Kidney epithelial cell (primary cell): ENCODE data around the gene PHPT1. TPM values are rescaled to one million over a fixed set of nuclear protein-coding genes. Genes with fewer than 3 reads are reported as not detected.

Experiments
- DNase-seq: peaks from one replicate; pipeline ENCODE4 v3.0.0-alpha.2; 2010; ENCODE audit warnings: low read depth
- H3K27me3 ChIP-seq: 2 replicates; pipeline ENCODE4 v1.6.0; 2011; ENCODE audit warnings: low read length; ENCODE audit not compliant: control insufficient read depth, insufficient read depth
- H3K36me3 ChIP-seq: 2 replicates; pipeline ENCODE4 v1.5.1; 2011; ENCODE audit warnings: low read length; ENCODE audit not compliant: control insufficient read depth, insufficient read depth
- H3K4me3 ChIP-seq: 2 replicates; pipeline ENCODE4 v1.5.1; 2011; ENCODE audit warnings: low read depth, mild to moderate bottlenecking, control low read depth, low read length
- total RNA-seq: library from RNA; depleted of rRNA; stranded (reverse); fragments of >200 nt; gene quantifications from 2 replicates; pipeline ENCODE4 v1.2.3, GENCODE V29; 2015
- TF ChIP-seq, protein P1 (sequence below): IDR thresholded peaks from 2 replicates; pipeline ENCODE4 v1.5.1; 2011; ENCODE audit warnings: mild to moderate bottlenecking, moderate library complexity, low read length, control low read depth, inconsistent platforms; ENCODE audit not compliant: insufficient read depth, poor library complexity, severe bottlenecking

Gene PHPT1
- total RNA-seq, 1 donor from 2014 or later: 129 TPM

DNA sequence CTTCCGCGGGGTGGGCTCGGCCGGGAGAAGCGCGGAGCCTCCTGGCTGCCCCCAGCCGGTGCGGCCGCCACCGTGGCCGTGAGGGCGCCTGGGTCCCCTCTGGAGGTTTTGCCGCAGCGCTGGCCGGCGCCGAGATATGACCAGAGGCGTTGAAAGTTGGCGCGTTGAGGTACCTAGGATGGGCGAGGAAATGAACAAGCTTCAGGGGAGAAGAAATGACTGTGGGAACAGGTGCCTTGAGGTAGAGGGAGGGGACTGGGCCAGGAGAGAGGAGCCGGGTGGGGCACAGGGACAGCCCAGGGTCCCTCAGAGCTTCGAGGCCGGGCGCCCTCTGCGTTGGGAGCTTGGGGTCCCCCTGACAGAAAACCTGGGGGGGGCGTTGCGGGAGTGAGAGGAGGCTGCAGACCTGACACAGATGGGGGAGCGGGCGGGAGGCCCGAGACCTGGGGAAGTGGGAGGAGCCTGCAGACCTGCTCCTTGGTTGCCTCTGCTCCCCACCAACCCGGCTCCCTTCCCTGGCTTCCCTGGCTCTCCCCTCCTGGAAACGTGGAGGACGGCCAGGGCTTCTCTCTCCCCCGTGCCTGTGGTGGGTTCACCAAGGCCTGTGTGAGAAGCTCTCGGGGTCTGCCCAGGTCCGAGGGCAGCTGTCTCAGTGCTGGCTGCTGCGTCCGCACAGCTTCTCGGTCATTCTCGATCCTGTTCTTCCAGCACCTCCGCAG, 27.2 kb upstream of the PHPT1 start:
- TF ChIP-seq, protein P1, sequence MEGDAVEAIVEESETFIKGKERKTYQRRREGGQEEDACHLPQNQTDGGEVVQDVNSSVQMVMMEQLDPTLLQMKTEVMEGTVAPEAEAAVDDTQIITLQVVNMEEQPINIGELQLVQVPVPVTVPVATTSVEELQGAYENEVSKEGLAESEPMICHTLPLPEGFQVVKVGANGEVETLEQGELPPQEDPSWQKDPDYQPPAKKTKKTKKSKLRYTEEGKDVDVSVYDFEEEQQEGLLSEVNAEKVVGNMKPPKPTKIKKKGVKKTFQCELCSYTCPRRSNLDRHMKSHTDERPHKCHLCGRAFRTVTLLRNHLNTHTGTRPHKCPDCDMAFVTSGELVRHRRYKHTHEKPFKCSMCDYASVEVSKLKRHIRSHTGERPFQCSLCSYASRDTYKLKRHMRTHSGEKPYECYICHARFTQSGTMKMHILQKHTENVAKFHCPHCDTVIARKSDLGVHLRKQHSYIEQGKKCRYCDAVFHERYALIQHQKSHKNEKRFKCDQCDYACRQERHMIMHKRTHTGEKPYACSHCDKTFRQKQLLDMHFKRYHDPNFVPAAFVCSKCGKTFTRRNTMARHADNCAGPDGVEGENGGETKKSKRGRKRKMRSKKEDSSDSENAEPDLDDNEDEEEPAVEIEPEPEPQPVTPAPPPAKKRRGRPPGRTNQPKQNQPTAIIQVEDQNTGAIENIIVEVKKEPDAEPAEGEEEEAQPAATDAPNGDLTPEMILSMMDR: no peak
- Histone ChIP-seq H3K4me3 (peak overlapping the region; percentile 18), H3K27me3 (no peaks in the 10 kb centered on the region), H3K36me3 (no peaks in the 10 kb centered on the region)
- no peak for DNase-seq

DNA sequence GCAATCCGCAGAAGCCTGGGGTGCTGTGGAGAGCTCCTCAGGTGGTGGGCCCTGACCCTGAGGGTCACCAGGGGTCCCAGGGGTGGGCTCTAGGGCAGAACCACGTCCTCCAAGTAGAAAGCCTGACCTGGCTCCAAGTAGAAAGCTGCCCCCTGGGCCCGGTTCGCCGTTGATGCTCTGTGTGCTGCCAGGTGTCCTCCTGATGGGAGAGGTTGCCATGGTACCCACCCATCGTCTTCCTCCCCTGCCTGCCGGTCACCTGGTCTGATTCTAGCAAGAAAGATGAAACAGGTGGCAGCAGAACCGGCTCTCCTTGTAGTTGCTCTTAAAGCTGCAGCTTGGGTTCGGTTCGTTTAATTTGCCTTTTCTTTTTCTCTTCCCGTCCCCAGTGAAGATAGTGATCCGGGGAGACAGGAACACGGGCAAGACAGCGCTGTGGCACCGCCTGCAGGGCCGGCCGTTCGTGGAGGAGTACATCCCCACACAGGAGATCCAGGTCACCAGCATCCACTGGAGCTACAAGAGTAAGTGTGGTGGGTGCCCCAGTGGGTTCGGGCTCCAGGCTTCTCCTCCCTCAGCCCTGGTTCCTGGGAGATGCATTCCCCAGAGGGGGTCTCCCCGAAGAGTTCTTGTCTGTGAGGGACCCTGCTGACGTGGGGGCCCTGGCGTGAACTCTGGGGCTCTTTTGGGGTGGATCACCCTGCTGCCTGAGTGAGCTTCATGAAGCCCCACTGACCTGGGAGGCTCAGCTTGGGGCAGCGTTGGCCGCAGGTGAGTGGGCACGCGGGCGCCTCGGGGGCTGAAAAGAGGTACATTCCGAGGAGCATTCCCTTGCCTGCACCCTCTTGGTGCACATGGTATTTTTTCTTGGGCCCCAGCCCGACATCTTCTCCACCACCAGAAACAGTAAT, 25.8 kb upstream of the PHPT1 start:
- TF ChIP-seq, protein P1: no peak
- no peak for DNase-seq

DNA sequence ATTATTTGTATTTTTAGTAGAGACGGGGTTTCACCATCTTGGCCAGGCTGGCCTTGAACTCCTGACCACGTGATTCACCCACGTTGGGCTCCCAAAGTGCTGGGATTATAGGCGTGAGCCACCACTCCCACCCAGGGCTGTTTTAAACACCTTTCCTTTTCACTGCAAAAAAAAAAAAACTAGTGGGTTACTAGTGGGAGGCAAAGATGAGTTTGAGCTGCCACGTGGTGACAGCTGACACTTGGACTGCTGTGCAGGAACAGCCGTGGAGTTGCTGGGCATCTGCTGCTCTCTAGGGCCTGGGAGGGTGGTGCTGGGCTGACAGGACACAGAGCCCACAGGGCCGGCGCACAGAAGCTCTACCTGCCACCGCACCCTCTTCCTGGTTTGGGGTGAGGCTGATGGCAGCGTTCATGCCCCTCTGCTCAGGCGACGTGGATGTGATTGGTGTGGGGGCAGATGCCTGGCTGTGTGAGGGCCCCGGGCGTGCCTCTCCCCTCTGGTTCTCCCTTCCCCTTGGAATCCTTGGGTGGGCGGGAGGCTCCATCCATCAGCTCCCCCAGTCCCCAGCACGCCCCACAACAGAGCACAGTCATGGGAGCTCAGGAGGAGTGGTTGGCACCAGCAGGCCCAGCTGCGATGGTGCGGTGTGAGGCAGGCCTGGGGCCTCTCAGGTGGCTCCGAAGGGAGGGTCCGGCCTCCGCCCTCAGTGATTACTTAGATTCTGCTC, 24.5 kb upstream of the PHPT1 start:
- TF ChIP-seq, protein P1: no peak
- no peaks in the 10 kb centered on the region for H3K27me3 ChIP-seq
- no peaks in the 10 kb centered on the region for H3K36me3 ChIP-seq
- H3K4me3 ChIP-seq: no peak overlapping the region
- DNase-seq: no peak

More for the DNA sequence above, 25.8 kb upstream of the PHPT1 start:
- H3K27me3 ChIP-seq: no peaks in the 10 kb centered on the region
- no peak overlapping the region for H3K4me3 ChIP-seq
- no peaks in the 10 kb centered on the region for H3K36me3 ChIP-seq

DNA sequence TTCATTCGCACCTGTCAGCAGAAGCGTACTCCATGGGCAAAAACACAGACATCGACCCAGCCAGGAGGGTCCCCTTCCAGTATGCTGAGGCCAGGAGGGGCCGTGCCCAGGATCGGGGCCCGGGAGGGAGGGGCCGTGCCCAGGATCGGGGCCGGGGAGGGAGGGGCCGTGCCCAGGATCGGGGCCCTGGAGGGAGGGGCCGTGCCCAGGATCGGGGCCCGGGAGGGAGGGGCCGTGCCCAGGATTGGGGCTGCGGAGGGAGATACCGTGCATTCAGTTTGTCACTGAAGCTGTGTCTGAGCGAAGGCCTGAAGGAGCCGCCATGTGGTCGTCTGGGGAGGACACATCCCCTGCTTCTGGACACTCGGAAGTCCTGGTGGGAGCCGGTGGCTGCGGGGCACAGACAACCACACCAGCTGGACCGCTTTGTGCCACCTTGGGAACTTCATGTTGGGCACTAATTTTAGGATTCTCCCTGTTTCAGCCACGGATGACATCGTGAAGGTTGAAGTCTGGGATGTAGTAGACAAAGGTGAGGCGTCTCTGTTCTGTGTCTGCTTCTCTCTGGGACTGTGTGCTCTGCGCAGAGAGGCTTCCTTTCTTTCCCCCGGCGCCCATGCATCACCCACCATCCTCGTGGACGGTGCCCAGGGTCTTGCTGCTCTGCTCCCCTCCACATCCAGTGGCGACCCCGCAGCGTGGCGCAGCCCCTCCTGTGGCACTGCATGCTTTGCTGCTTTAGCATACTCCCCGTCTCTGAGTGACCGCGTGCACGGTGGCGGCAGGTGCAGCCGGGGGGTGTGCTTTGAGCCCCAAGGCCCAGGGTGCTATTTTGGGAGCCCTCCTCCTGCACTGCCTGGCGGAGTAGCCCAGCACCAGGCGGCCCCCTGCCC, 23.7 kb upstream of the PHPT1 start:
- TF ChIP-seq, protein P1: no peak
- H3K36me3 ChIP-seq: no peaks in the 10 kb centered on the region
- no peak overlapping the region for H3K4me3 ChIP-seq
- H3K27me3 ChIP-seq: no peaks in the 10 kb centered on the region
- no peak for DNase-seq

DNA sequence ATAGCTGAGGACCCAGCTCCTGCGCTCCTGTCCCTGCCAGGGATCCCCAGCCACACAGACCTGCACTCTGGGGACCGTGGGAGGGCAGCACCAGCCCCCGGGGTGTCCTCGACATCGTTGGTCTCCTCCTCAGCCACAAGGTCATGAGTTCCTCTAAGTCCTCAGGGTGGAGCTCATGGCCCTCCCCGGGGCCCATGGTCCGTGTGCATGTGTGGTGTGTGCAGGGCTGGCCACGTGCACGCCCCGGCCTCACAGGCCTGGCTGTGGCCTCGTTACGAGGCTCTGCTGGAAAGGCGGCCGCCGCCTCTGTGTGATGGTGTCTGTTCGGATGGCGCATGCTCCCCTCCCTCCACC, 23.0 kb upstream of the PHPT1 start:
- Histone ChIP-seq H3K36me3 (no peaks in the 10 kb centered on the region), H3K4me3 (no peak overlapping the region), H3K27me3 (no peaks in the 10 kb centered on the region)
- no peak for DNase-seq
- TF ChIP-seq, protein P1: no peak
